T-cell (primary cell): ENCODE results near the gene GP1BA. TPM values are rescaled to one million over a fixed set of nuclear protein-coding genes. Genes with fewer than 3 reads are reported as not detected.
"Not testable (repeated sequence)": the region's sequence is repeated elsewhere in the genome, so short reads cannot be mapped to it uniquely, and the experiment has no call there.

Source experiments
- ATAC-seq, 4 experiments: fragments of 200-7000 bp in 3 of 4; fragments of 150-1000 bp in 1 of 4; cut with Tn5 transposase; replicated peaks in 1 of 4; 1 replicate in 3 of 4; 2 replicates in 1 of 4; pipeline ENCODE4 v1.10.0; 2021; ENCODE audit warnings: moderate library complexity in 3 of 4, mild to moderate bottlenecking in 2 of 4, moderate number of reproducible peaks in 1 of 4
- CTCF ChIA-PET, 2 donors: fragments of 300-600 bp; sonication (Branson Sonifier 250); formaldehyde crosslinking; loops; one replicate each; lab custom pipeline; 2022; ENCODE audit warnings: antibody characterized with exemption in 2 of 2; lab: Charles Lee
- POLR2A ChIA-PET, 2 donors: fragments of 300-600 bp; sonication (Branson Sonifier 250); formaldehyde crosslinking; loops; one replicate each; lab custom pipeline; 2022; ENCODE audit warnings: antibody characterized with exemption in 2 of 2; lab: Charles Lee
- DNase-seq, 35 experiments: peaks; one replicate each; pipeline versions ENCODE4 v3.0.0 to v3.0.0-alpha.2; 2013 to 2023
- H3K27ac ChIP-seq: one replicate; pipeline ENCODE4 v1.5.1; 2013; ENCODE audit warnings: low read length
- H3K27me3 ChIP-seq, 2 experiments: replicated peaks in 1 of 2; 1 replicate in 1 of 2; 2 replicates in 1 of 2; pipeline versions ENCODE4 v1.6.1 to v1.7.0; 2013; ENCODE audit warnings: low read length in 1 of 2, mixed read lengths in 1 of 2; ENCODE audit not compliant: control insufficient read depth in 2 of 2, insufficient read depth in 2 of 2; ENCODE audit errors: extremely low read depth in 1 of 2
- H3K36me3 ChIP-seq, 2 donors: 1 replicate in 1 of 2; 2 replicates in 1 of 2; pipeline versions ENCODE4 v1.6.1 to v1.7.0; 2013; ENCODE audit warnings: low read length in 1 of 2; ENCODE audit not compliant: control insufficient read depth in 2 of 2, insufficient read depth in 1 of 2; ENCODE audit errors: extremely low read depth in 1 of 2
- H3K4me1 ChIP-seq, 2 experiments: 1 replicate in 1 of 2; 2 replicates in 1 of 2; pipeline versions ENCODE4 v1.6.1 to v1.7.0; 2013; ENCODE audit warnings: low read length in 2 of 2, mixed read lengths in 1 of 2; ENCODE audit not compliant: insufficient read depth in 2 of 2, control insufficient read depth in 1 of 2; ENCODE audit errors: extremely low read depth in 1 of 2
- H3K4me3 ChIP-seq, 2 donors: 1 replicate in 1 of 2; 2 replicates in 1 of 2; pipeline versions ENCODE4 v1.5.1 to v1.7.0; 2013; ENCODE audit warnings: mild to moderate bottlenecking in 2 of 2, low read length in 1 of 2, moderate library complexity in 1 of 2; ENCODE audit not compliant: control insufficient read depth in 1 of 2; ENCODE audit errors: extremely low read depth in 1 of 2
- H3K9me3 ChIP-seq: 2 replicates; pipeline ENCODE4 v1.7.0; 2013
- H3K27ac Mint-ChIP-seq, 2 donors: one replicate each; pipeline ENCODE4 v1.8.0; 2020 to 2021; ENCODE audit warnings: mild to moderate bottlenecking in 2 of 2, mixed read lengths in 2 of 2
- H3K27me3 Mint-ChIP-seq, 2 donors: one replicate each; pipeline ENCODE4 v1.8.0; 2021 to 2022; ENCODE audit warnings: mixed read lengths in 2 of 2
- H3K36me3 Mint-ChIP-seq: one replicate; pipeline ENCODE4 v1.8.0; 2021; ENCODE audit warnings: mixed read lengths
- H3K4me1 Mint-ChIP-seq, 3 donors: one replicate each; pipeline ENCODE4 v1.8.0; 2020 to 2022; ENCODE audit warnings: mixed read lengths in 3 of 3, mild to moderate bottlenecking in 1 of 3
- H3K4me3 Mint-ChIP-seq, 3 donors: one replicate each; pipeline ENCODE4 v1.8.0; 2020 to 2022; ENCODE audit warnings: mild to moderate bottlenecking in 3 of 3, mixed read lengths in 3 of 3, moderate library complexity in 3 of 3
- H3K9me3 Mint-ChIP-seq, 3 donors: one replicate each; pipeline ENCODE4 v1.8.0; 2020 to 2022; ENCODE audit warnings: mixed read lengths in 3 of 3
- WGBS: methylation state at CpG from one replicate; pipeline ENCODE4 v1.1.5; 2013; ENCODE audit warnings: missing lambda C conversion rate; ENCODE audit not compliant: insufficient coverage; 5-methylcytosine and 5-hydroxymethylcytosine counted together
- total RNA-seq, 35 experiments: library from RNA in 6 of 35; stranded (reverse) in 6 of 35; fragments of 120-200 nt in 1 of 35; gene quantifications; one replicate each; pipeline versions ENCODE4 v1.2.1 to v1.2.4 and lab custom pipeline; 2013 to 2026

GP1BA gene
- total RNA-seq, 5 donors from 2014 or later (not counting 1 experiment from before 2014, with no cell fraction given) = 0.40 TPM; not detected in 4

GRCh38 chr17:4919511-4920047 is 12.5 kb upstream of the GP1BA start:
- Mint-ChIP-seq H3K4me1 (no peaks in the 10 kb centered on the region), H3K4me3 (no peak overlapping the region), H3K36me3 (no peaks in the 10 kb centered on the region), H3K27ac (no peak overlapping the region), H3K9me3 (no peaks in the 10 kb centered on the region), H3K27me3 (no peaks in the 10 kb centered on the region)
- WGBS = 98% methylated on average over 5 of the region's 8 CpGs
- no peak overlapping the region for H3K4me3 ChIP-seq
- H3K36me3 ChIP-seq = no peaks in the 10 kb centered on the region
- ATAC-seq = no peak
- ChIA-PET POLR2A (interaction anchor here (0.5 to 0.6 kb wide), 2 partner anchors 622 to 868 kb away, joined by 3 read pairs; no protein-coding TSS in a partner anchor), CTCF (interaction anchor here in 1 of 2 donors (0.7 kb wide), 1 partner anchor 139 kb away, joined by 3 read pairs; no protein-coding TSS in a partner anchor)
- DNase-seq = no peak
- H3K27ac ChIP-seq = no peak overlapping the region
- no peaks in the 10 kb centered on the region for H3K27me3 ChIP-seq
- H3K4me1 ChIP-seq = no peaks in the 10 kb centered on the region
- H3K9me3 ChIP-seq = no peaks in the 10 kb centered on the region

GRCh38 chr17:4920351-4921048 is 11.6 kb upstream of the GP1BA start:
- Histone ChIP-seq H3K27me3 (no peaks in the 10 kb centered on the region), H3K9me3 (no peaks in the 10 kb centered on the region), H3K27ac (no peak overlapping the region), H3K36me3 (no peaks in the 10 kb centered on the region), H3K4me1 (no peaks in the 10 kb centered on the region), H3K4me3 (no peak overlapping the region)
- H3K36me3 Mint-ChIP-seq = no peaks in the 10 kb centered on the region
- no peaks in the 10 kb centered on the region for H3K9me3 Mint-ChIP-seq
- H3K27me3 Mint-ChIP-seq = no peaks in the 10 kb centered on the region
- H3K4me1 Mint-ChIP-seq = no peaks in the 10 kb centered on the region
- ATAC-seq (no peak), DNase-seq (no peak)
- no peak overlapping the region for H3K27ac Mint-ChIP-seq
- 93% methylated on average over 3 of the region's 10 CpGs for WGBS
- H3K4me3 Mint-ChIP-seq = no peak overlapping the region
- POLR2A ChIA-PET = interaction anchor here in 1 of 2 donors (0.5 kb wide), 1 partner anchor 623 kb away, joined by 3 read pairs; no protein-coding TSS in a partner anchor
- CTCF ChIA-PET = no interaction called here

- H3K4me1 ChIP-seq = no peaks in the 10 kb centered on the region
- no peak overlapping the region for H3K27ac ChIP-seq
- no peaks in the 10 kb centered on the region for H3K9me3 ChIP-seq
- no peak overlapping the region for H3K4me3 Mint-ChIP-seq
- H3K9me3 Mint-ChIP-seq = no peaks in the 10 kb centered on the region
- no peaks in the 10 kb centered on the region for H3K4me1 Mint-ChIP-seq
- no peaks in the 10 kb centered on the region for H3K36me3 ChIP-seq
- no peak overlapping the region for H3K27ac Mint-ChIP-seq
- H3K27me3 Mint-ChIP-seq = no peaks in the 10 kb centered on the region
- POLR2A ChIA-PET = no interaction called here
- ATAC-seq (no peak), DNase-seq (no peak)
- H3K27me3 ChIP-seq = no peaks in the 10 kb centered on the region
- no peak overlapping the region for H3K4me3 ChIP-seq
- CTCF ChIA-PET = no interaction called here
- WGBS = no CpG with 5 or more reads among the region's 4 CpGs
- H3K36me3 Mint-ChIP-seq = peaks cover under 1% of the 10 kb centered on the region
Measured at GRCh38 chr17:4921320-4921719, 10.8 kb upstream of the GP1BA start.

- CTCF ChIA-PET = interaction anchor here in 1 of 2 donors (0.7 kb wide), 1 partner anchor 656 kb away, joined by 3 read pairs; no protein-coding TSS in a partner anchor
- H3K4me3 ChIP-seq, POLR2A ChIA-PET, H3K9me3 Mint-ChIP-seq, H3K9me3 ChIP-seq, H3K27me3 ChIP-seq, H3K4me1 Mint-ChIP-seq, H3K27ac Mint-ChIP-seq, H3K4me3 Mint-ChIP-seq, H3K27me3 Mint-ChIP-seq, H3K4me1 ChIP-seq, H3K36me3 ChIP-seq, ATAC-seq, DNase-seq, H3K27ac ChIP-seq: not testable (repeated sequence)
- WGBS = 87% methylated on average over 11 of the region's 24 CpGs
- peaks cover 14% of the 10 kb centered on the region for H3K36me3 Mint-ChIP-seq
Measured at GRCh38 chr17:4926577-4927335, 5.3 kb upstream of the GP1BA start.

GRCh38 chr17:4928881-4929280 is 3.2 kb upstream of the GP1BA start:
- ATAC-seq = no peak
- ChIA-PET CTCF (no interaction called here), POLR2A (no interaction called here)
- Mint-ChIP-seq H3K36me3 (peaks cover 19% of the 10 kb centered on the region), H3K4me1 (peaks cover 10 to 13% (median 12%) of the 10 kb centered on the region in 3 donors), H3K9me3 (no peaks in the 10 kb centered on the region), H3K4me3 (no peak overlapping the region), H3K27ac (no peak overlapping the region), H3K27me3 (no peaks in the 10 kb centered on the region)
- DNase-seq = no peak
- Histone ChIP-seq H3K27me3 (no peaks in the 10 kb centered on the region), H3K4me3 (no peak overlapping the region), H3K4me1 (peaks cover 0 to 6% of the 10 kb centered on the region in 2 experiments), H3K27ac (no peak overlapping the region), H3K36me3 (no peaks in the 10 kb centered on the region), H3K9me3 (no peaks in the 10 kb centered on the region)
- WGBS = 97% methylated on average over 15 of the region's 18 CpGs

GRCh38 chr17:4932756-4933155 is 679 bp downstream of the GP1BA start:
- H3K4me1 ChIP-seq = peaks cover 0 to 16% of the 10 kb centered on the region in 2 experiments
- no peak overlapping the region for H3K27ac ChIP-seq
- POLR2A ChIA-PET = no interaction called here
- H3K4me3 ChIP-seq = no peak overlapping the region
- no peak overlapping the region for H3K27ac Mint-ChIP-seq
- no peak overlapping the region for H3K4me3 Mint-ChIP-seq
- DNase-seq = no peak
- H3K4me1 Mint-ChIP-seq = peaks cover 24 to 34% (median 29%) of the 10 kb centered on the region in 3 donors
- WGBS = 94% methylated on average over 12 of the region's 12 CpGs
- H3K9me3 Mint-ChIP-seq = no peaks in the 10 kb centered on the region
- peaks cover 3 to 10% of the 10 kb centered on the region in 2 donors for H3K36me3 ChIP-seq
- no peaks in the 10 kb centered on the region for H3K27me3 ChIP-seq
- CTCF ChIA-PET = interaction anchor here in 1 of 2 donors (1.0 kb wide), 1 partner anchor 34 kb away, joined by 3 read pairs; the partner anchor contains the start of gene SPAG7
- H3K9me3 ChIP-seq = no peaks in the 10 kb centered on the region
- ATAC-seq = no peak
- H3K36me3 Mint-ChIP-seq = peaks cover 24% of the 10 kb centered on the region
- no peaks in the 10 kb centered on the region for H3K27me3 Mint-ChIP-seq
